GM21515 (cell line): ENCODE measurements around the gene H3-3A.
"Not testable (repeated sequence)": the region's sequence is repeated elsewhere in the genome, so short reads cannot be mapped to it uniquely, and the experiment has no call there.

ENCODE experiments used
- ATAC-seq: cut with Tn5 transposase; IDR thresholded peaks from one replicate; pipeline ENCODE4 v1.9.1; 2021; ENCODE audit not compliant: unreplicated experiment

Gene H3-3A

DNA sequence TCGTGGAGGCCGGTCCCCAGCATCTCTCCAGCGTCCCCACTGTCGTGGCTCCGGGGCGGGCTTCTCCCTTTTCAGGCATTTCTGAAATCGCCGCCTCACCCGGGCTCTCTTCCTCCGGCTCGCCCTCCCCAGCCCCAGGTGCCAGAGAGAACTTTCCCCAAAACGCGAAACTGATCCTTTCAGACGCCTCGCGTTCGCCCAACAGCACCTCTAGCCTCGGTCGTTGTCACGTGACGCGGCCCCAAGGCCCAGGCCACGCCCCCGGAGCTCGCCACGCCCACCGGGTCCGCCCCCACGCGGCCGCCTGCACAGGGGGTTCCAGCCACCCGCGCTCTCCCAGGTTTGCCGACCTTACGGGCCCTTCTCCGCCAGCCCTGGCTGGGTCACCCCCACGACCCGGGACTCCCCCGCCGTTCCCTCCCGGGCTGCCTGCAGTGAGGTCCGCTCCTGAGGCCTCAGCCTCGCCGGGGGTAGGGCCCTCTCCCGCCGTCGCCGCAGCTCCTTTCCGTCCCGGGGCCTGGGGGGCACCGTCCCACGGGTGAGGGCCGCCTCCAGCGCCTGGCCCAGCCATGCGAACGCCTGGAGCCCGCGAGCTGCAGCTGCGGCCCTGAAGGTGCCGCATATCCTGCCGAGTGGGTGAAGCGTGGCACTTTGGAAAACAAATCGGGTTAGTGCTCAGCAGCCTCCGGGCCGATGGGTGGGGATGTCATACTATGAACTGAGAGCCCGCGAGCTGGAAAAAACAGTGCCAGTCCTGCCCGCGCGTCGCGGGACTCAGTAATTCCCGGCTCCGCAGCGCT lies 21.0 kb downstream of the H3-3A start:
- ATAC-seq: peak; percentile 94

DNA sequence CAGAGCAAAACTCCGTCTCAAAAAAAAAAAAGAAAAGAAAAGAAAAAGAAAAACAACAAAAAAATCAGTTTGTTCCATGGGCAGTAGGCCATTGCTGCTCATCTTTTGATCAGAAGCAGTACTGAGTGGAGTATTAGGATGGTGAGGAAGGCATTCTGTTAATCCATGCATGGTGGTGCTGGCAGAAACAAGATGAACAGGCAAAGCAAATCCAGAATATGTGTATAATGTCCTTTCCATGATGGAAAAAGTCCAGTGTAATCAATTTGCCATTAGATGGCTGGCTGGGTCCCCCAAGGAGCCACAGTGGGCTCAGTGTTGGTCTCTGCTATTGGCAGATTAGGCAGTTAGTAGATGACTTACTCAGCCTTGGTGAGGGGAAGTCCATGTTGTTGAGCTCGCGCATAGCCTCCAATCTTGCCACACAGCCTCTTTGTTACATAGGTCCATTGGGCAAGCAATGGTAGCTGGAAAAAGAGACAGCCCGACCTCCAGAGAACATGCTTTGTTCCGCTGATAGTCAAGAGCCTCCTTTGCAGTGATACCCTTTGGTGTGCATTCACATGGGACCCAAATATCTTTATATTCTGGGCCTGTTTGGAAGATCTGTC lies 23.3 kb downstream of the H3-3A start:
- ATAC-seq: no peak

DNA sequence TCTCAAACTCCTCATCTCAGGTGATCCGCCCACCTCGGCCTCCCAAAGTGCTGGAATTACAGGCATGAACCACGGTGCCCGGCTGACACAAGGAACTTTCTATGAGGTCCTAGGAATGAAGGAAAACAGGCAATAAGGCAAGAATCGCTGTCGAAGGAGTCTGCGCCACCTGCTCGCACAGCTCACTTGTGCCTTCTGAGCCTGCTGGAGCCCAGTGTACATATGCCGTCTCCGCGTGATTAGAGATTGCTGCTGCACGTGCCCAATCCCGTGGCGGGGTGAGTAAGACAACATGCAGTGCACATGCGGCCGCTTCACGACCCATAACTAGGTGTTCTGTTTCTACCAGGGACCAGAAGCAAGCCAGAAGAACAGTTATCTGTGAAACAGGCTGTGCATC lies 24.3 kb downstream of the H3-3A start:
- ATAC-seq: no peak

DNA sequence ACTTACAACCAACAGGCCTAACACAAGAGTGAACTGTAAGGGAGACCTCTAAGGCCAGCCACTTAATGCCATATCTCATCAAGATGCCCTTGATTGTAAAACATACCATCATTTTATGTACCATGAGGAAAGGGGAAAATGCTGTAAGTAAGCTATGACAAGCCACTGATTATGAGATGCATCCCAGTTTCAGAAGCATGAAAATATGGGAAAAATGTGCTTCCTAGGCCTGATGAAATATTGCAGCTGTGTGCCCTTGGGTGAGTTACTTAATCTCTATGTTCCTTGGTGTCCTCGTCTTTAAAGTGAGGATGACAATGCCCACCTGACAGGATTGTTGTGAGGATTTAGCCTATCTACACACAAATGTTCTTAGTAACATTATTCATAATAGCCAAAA lies 28.9 kb downstream of the H3-3A start:
- no peak for ATAC-seq

DNA sequence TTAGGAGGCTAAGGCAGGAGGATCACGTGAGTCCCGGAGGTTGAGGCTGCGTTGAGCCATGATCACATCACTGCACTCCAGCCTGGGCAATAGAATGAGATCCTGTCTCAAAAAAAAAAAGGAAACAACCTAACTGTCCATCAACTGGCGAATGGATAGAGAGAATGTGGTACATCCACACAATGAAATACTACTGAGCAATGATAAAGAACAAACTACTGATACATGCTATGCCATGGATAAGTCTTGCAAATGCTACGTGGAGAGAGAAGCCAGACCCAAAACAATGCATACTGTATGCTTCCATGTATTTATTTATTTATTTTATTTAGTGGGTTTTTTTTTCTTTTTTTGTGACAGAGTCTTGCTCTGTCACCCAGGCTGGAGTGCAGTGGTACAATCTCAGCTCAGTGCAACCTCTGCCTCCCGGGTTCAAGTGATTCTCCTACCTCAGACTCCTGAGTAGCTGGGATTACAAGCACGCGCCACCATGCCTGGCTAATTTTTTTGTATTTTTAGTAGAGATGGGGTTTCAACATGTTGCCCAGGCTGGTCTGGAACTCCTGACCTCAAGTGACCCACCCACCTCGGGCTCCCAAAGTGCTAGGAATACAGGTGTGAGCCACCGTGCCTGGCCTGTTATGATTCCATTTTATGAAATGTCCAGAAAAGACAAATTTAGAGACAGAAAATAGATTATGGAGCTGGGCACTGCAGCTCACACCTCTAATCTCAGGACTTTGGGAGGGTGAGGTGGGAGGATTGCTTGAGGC lies 29.7 kb downstream of the H3-3A start:
- ATAC-seq: not testable (repeated sequence)

DNA sequence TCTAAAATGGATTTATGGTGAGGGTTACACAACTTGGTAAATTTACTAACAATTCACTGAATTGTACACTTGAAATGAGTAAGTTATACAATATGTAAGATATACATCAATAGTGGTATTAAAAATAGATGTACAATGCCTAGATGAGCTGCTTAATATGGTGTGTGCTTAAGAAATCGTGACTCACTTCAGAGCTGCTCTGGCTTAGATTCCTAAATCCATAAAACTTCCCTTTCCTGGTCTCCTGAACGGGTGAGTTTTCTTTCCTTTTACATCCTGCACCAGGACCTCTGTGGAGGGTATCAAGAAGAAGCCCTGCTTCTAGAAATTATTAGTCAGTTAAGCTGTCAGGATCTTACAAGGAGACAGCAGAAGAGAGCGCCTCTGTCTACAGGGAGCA lies 30.4 kb downstream of the H3-3A start:
- ATAC-seq: no peak

DNA sequence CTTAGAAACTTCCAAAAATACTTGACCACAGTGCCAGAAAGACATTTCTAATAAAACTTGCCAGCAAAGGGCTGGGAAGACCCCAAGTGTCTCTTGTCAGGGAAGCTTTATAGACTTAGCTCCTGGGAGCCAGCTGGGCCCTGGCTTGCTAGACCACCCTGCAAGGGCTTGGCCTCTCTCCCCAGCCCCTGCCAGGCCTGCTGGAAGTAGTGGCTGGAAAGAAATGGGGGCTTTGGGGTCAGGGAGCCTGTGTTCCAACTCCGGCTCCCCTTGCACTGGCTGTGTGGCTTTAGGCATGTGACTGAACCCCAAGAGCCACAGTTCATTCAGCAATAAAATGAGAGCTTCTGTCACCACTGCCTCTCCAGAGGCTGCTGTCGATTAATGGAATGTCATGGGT lies 31.1 kb downstream of the H3-3A start:
- ATAC-seq: no peak

DNA sequence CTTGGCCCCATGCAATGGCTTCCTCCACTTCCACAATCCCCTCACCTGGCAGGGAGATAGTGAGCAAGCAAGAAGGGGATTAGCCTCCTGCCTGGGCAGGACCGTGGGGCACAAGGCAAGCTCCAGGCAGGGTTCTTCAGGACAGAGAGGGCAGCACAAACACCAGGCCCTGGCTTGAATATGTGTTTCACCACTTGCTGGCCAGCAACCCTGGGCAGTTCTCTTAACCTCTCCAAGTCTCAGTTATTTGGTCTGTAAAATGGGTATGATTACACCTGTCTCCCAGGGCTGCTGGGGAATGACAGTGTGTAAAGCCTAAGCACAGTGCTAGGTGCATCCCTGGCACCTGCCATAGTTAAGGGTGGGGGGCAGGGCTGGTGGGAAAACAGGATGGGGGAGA lies 31.9 kb downstream of the H3-3A start:
- no peak for ATAC-seq

DNA sequence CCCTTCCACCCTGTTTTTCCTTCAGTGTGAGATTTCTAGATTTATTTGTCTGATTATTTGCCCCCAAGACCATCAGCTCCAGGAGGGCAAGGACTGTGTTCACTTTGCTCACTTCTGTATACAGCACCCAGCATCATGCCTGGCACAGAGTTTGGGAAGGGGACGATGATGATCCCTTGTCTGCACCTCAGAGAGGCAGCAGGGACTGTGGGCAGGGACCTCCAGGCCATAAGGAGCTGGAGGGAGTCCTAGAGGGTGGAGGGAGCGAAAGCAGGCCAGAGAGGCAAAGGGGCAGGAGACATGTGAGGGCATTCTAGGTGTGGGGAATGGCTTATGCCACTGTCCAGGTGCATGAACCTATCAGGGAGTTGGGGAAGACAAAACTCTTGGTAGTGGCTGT lies 32.8 kb downstream of the H3-3A start:
- no peak for ATAC-seq

DNA sequence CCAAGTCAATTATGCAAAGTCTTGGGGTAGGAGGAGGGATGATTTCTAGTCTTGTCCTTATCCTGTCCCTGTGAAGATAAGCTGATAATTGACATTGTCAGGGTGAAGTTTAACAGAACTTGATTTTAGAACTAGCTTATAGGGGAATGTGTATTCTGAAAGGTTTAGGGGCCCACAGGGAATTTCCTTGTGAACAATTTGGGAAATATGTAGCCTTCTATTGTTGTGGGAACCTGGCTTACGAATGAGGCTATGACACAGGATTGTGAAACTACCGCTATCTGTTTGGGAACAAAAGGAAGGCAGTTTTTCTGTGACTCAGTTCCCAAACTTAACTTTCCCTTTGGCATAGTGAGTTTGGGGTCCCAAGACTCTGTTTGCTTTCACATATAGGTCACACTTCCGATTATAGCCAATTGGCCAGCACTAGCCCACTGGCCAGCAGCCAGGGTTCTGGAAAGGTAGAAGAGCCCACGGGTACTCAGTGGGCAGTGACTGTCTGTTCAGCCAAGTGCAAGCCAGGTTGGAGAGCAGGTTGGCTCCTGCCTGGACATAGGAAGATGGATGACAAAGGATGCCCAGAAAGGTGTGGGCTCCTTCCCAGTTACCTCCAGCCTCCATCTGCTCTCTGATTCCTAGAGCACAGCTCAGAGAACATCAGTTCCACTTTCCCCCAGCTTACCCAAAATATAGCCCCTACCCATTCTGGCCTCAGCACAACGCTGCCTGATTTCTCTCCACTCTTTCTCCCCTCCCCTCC lies 35.5 kb downstream of the H3-3A start:
- no peak for ATAC-seq

DNA sequence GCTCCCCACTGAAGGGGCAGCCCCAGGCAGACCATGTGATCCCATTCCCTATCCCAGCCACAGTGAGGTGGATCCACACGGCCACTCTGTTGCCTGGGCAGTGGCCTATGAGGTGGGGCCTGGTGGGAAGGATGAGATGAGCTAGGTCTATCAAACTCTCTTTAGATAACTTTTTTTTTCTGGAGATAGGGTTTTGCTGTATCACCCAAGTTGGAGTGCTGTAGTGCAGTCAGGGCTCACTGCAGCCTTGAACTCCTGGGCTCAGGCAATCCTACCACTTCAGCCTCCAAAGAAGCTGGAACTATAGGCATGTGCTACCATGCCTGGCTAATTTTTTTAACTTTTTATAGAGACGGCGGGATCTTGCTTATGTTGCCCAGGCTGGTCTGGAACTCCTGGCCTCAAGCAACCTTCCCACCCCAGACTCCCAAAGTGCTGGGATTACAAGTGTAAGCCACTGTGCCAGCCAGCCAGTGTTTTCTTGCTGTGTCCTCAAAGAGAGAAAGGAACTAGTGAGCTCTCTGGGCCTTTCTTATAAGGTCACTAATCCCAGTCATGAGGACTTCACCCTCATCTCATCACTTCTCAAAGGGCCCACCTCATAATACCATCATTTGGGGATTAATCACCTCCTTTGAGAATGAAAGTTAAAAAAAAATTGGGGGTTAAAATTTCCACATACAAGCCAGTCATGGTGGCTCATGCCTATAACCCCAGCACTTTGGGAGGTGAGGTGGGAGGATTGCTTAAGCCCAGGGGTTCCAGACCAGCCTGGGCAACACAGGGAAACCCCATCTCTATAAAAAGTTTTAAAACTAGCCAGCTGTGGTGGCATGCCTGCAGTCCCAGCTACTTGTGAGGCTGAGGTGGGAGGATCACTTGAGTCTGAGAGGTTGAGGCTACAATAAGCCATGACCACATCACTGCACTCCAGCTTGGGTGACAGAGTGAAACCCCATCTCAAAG lies 36.6 kb downstream of the H3-3A start:
- no peak for ATAC-seq

DNA sequence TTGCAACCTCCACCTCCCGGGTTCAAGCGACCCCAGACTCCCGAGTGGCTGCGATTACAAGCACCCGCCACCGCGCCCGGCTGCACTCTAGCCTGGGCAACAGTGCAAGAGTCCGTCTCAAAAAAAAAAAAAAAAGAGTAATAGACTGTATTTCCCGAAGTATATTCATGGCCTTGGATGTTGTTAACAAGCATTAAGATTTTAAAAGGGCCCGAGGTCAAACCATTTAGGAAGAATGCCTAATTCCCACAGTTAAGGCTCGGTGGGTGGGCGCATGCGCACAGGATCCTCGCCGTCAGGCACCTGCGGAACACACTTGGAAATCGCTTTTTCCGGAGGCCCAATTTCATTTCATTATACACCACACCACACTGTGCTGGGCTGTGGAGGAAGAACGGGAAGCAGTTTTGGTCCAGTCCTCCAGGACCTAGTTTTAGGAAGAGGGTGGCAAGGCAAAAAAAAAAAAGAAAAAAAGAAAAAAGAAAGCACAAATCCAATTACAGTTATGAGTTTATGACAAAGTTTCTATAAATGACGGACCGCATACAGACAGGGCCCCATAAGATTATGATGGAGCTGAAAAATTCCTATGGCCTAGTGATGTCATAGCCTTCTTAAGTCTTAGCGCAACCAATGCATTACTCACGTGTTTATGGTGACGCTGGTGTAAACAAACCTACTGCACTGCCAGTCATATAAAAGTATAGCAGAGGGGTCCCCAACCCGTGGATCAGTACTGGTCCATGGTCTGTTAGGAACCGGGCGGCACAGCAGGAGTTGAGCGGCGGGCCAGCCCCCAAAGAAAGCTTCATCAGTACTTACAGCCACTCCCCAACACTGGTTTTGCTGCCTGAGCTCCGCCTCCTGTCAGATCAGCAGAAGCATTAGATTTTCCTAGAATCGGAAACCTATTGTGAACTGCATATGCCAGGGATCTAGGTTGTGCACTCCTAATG lies 38.2 kb downstream of the H3-3A start:
- ATAC-seq: no peak

DNA sequence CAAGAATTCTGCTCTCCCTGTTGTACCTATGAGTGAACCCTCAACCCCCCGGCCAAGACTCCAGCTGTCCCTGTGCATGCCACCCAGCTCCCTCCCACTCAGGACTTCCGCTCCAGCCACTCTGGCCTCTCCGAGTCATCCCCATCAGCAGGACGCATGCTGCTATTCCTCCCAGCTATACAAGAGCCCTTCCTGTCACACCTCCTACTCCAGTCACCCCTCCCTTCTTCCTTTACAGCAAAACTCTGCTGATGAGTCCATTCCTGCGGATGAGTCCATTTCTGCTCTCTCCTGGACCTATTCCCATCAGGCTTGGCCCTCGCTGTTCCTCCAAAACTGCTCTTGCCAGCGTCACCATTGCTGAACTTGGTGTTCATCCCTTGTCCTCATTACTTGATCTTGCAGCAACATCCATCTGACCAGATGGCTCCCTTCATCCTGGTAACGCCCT lies 42.2 kb downstream of the H3-3A start:
- no peak for ATAC-seq

DNA sequence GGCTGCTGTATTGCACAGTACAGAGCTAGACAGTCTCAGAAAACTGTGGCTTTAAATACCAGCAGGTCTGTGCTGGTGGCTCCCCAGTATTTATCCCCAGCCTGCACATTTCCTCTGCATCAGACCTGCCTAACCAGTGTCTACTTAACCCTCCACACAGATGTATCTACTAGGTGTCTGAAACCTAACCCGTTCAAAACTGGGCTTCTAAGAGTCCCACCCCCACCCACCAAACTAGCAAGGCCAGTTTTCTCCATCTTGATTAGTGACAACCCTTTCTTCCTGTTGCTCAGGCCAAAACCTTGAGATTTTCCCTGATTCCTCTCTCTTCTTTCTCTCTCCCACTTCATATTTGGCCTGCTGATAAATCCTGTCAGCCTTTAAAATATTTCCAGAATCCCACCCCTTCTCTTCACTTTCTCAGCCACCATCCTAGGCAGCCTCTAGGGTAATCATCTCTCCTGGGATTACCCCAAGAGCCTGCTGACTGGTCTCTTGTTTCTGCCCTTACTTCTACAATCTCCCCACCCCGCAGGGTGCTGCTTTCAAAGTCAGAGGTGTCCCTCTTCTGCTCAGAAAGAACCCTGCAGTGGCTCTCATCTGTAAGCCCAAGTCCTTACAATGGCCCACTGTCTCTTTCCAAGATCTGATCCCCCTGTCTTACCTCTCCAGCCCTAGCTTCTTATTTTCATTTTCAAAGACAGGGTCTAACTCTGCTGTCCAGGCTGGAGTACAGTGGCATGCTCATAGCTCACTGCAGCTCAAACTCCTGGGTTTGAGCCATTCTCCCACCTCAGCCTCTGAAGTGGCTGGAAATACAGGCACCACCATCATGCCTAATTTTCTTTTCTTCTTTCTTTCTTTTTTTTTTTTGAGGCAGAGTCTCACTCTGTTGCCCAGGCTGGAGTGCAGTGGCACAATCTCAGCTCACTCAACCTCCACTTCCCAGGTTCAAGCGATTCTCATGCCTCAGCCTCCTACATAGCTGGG lies 45.2 kb downstream of the H3-3A start:
- ATAC-seq: no peak

DNA sequence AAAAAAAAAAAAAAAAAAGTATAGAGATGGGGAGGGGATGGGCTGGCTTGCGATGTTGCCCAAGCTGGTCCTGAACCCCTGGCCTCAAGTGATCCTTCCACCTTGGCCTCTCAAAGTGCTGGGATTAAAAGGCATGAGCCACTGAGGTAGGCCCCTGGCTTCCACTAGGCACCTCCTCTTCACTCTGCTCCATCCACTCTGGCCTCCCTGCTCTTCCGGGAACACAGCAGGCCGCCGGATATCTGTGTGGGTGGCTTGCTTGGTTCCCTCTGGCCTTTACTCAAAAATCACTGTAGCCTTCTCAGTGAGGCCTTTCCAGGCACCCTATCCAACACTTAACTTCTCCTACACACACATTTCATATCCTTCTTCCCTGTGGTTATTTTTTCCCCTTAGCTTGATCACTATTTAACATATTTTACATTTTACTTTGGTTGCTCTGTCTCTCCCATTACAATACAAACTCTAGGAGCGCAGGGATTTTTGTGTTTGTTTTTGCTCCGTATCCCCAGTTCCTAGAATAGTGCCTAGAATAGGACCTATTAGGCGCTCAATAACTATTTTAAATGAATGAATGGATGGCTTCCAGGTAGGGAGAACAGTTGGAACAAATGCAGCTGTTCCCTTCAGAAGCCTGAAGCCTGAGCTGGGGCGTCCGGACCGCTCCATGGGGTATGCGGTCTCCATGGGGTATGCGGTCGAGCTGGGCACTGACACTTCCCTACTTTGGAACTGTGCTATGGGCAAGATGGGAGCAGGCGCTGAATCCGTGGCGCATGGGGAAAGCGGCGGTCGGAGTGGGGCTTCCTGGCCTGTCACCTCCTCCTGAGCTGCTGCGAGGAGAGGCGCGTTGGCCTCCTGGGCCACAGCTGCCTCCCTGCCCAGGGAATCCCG lies 46.7 kb downstream of the H3-3A start:
- no peak for ATAC-seq

DNA sequence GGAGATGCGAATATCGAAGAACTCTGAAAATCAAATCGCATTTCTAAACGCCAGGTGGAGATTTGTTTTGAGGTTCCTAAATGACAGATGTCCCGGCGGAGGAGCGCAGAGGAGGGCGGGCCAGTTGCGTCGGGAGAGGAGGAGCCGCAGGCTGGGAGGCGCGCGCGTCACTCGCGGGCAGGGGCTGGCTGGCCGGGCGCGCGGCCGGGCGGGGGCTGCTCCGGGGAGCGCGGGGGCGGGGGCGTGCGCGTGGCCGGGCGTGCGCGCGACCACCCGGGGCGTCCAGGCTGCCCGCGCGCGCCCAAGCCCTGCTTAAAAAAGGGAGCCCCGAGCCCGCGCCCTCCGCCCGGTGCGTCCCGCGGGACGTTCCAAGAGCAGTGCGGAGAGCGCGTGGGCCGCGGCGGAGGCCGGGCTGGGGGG lies 47.3 kb downstream of the H3-3A start:
- ATAC-seq: peak; percentile 70
